ENCODE data around the gene P4HA2.

Gene P4HA2

DNA sequence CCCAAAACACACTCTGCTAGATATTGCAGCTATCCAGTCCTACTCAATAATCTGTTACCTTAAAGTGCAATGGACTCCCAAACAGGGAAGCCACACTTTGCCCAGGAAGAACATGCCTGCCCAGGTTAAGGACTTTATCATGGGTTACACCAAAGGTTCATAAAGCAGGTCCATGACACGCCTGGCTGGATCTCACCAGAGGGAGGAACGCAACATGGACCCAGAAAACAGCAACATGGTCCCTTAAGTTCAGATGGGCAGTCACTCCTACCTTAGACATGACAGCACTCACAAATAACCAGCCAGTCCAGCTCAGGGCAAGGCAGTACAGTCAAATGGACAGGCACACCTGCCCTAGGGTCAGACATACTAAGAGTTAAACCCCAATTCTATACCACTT, 3.8 kb downstream of the P4HA2 start:
- no peak for DNase-seq (ENCODE audit: low spot score)

DNA sequence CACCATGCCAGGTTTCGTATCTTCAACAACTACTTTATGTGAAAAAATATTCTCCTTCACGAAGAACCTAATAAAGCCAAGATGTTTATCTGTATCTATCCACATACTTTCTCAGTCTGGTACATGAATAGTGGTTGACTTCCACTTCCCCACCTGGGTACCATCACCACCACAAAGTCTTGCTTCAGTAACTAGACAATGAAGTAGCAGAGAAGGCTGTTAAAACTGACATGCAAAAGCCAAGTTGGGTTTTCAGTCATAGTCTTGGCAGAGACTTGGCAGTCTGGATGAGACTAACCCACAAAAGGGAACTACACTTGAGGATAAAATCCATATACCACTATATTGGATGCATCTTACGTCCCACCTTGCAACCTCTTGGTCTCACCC, 5.0 kb downstream of the P4HA2 start:
- no peak for DNase-seq (ENCODE audit: low spot score)

DNA sequence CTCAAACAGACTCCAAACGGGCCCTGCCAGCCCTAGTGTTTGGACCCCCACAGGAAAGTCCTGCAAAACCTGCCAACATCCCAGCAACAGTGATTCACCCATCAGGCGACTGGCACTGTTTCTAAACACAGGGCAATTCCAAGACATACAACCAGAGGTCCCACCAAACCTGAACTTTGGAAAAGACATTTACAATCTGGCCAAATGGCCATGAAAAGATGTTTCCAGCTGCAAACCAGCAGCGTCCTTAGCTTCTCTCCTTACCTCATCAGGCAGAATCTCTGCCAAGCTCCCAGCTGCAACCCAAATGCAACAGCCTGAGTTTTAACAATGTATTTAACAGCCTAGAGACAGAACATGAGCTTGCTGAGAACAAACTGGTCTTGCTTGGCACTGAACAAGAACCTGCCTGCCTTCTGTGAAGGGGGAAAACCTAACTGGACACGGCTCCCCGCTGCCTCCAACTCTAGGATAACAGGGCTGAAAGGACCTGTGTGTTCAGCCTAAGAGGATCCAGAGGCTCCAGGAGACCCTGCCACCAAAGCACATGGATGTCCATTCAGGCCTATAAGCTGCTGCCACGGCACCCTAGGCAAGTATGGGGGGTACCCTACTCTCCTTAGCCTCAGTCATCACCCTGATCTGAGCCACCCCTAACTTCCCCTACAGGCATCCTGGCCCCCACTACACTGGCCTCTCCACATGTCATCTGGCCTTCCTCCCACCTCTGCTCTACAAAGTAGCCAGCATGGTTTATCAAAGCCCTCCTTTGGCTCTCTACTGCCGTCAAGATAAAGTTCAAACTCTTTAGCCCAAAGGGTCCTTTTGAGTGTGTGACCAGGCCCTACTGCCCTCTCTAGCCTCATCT, 5.6 kb downstream of the P4HA2 start:
- DNase-seq (ENCODE audit: low spot score), result no peak

DNA sequence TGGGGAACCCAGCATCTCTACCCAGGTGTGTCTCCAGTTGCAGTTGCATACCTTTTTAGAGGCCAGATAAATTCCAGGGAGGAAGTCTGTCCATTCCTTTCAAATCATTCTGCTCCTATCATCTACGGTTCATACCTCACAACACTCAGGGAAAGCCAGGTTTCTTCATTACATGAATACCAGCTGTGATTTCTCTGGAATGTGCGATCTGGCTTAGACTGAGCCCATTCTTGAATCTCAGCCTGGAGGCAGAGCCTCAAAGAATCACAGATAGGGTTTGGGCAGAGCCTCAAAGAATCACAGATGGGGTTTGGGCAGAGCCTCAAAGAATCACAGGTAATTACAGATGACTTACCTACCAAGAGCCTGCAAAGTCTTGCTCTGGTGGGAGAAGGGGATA, 7.2 kb downstream of the P4HA2 start:
- no peak for DNase-seq (ENCODE audit: low spot score)

DNA sequence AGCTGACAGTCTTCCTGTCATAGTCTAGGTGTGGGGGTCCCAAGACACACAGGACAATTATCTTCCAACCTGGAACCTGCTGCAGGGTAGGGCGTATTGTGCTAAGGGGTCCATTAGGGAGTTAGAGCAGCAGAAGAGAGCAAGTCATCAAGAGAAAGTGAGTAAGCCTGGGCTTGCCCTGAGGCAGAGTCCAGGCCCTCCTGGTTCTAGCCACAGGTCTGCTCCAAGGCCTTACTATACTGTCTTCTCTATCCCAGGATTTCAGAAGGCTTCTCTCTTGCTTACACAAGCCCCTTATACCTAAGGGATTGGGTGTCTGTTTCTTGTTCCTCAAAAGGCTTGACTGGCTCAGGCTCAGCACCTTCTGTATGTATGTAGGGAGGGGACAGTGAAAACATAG, 7.7 kb downstream of the P4HA2 start:
- DNase-seq (ENCODE audit: low spot score), result no peak

DNA sequence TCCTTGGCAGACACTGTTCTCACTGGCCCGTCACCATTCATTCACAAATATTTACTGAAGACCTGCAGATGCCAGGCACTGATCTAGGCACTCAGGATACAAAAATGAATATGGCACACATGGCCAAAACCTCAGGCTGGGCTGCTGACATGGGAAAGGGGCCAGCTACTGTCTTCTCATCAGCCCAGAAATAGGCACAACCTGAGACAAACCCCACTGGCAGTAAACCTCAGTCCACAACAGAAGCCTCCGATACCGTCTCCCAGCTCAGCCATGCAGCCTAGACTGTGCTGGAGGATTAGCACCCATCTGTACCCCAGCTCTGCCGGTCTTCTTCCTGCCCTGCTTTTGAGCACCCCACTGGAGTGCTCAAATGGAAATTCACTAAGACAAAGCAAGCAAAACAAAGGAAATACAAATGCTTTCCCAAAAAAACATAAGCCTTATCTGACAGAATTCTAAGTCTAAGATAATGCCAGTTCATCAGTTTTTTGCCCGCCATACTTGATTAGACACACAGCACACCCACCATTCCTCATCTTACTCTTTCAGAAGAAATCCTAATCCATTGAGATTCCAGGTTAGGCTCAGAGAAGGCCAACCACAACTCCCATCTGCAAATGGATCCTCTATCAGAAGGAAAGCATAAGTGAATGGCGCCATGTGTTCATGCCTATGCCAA, 8.2 kb downstream of the P4HA2 start:
- DNase-seq (ENCODE audit: low spot score), result no peak

DNA sequence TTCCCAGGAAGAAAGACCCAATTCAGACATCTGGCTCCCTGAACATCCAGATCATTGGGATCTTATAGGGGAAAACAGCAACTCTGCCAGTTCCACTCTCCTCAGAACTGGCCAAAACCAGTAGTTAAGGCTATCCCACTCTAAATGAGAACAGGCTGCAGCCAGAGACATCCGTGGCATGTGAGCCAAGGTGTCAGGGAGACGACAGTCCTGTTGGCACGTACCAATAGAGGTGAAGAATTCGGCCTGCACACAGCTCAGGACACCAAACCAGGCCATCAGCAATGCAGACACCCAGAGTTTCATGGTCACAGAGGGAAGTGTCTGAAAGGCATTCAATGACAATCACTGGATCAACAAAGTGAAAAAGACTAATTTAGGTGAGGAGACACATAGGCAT, 9.3 kb downstream of the P4HA2 start:
- no peak for DNase-seq (ENCODE audit: low spot score)

DNA sequence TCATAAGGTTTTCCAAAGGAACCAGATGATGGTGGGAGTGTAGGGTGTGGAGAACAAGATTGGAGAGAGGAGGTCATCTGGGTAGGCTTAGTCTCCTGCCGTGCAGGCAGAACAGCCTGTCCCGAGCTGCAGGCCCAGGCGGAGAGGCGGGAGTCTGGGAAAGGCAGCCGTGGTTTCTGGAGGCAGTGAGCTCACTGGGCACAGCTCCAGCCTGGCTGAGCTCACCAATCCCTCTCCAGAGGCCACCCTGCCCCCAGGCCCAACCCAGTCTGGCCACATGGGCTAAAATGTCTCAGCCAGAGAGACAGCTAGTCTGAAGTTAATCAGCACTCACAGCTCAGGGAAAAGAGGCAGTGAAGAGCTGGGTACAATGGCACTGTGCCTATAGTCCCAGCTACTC, 12.3 kb downstream of the P4HA2 start:
- no peak for DNase-seq (ENCODE audit: low spot score)

DNA sequence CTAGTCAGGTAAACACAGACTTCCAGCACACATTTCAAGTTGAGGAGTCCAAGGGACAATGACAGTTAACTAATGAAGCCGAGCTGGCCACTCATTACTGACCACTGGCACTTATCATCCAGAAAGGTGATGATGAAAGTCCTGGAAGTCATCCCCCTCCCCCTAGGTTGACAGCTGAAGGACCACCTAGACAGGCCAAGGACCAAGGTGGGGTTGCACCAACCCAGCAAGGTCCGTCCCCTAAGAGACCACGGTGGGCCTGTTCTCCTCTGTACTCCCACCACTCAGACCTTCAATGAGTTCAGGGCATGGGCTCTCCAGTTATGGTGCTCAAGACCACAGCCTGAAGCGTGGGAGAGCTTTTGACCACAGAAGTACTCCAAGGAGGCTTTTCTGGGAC, 13.2 kb downstream of the P4HA2 start:
- no peak for DNase-seq (ENCODE audit: low spot score)

DNA sequence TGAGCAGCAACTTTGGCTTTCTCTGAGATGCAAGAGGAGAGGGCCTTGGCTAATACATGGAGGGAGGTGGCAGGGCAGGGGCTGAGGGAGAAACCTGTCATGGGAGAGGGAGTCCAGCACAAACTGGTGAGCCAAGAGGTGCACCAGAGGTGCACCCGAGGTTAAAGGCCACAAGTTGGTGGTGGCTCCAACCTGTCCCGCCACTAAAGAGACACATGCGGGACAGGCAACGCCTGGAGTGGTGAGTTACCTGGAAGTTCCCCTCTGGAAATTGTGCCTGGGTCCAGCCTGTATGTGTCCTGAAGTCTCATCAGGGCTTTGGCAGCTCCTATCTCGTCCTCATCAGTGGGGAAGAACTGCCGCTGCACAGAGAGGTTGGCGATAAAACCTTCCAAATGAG, 14.0 kb downstream of the P4HA2 start:
- DNase-seq (ENCODE audit: low spot score), result no peak

DNA sequence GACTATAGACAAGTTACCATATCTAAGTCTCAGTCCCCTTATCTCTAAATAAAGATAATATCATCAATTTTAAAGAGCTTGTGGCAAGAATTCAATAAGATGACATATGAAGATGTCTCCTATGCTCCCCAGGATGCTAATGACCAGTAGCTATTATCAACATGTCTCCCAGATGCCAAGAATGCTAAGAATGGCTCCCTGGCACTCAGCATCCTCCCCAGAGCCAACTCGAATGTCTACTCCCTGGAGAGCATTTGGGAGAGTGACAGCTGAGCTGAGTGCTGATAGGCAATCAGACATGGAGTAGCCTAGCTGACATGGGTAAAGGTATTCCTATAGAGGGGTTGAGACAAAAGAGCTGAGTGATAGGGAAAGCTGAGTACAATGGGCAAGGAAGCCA, 15.9 kb downstream of the P4HA2 start:
- DNase-seq (ENCODE audit: low spot score), result no peak

DNA sequence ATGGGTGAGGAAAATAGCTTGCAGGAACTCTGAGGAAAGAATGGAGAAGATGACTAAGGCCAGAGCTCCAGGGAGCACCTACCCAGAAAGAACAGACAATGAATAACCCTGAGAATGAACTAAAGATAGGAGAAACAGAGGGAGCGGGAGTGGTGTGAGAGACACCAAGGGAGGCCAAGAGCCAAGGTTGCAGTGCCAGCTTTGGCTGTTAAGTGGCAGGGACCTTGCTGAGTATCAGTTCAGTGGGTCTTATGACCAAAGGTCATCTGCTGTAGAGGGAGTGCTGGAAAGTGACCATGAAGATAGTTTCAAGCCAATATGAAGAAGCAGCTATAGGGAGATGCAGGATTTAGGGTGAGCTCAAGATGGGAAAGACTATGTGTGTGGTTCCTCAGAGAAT, 16.7 kb downstream of the P4HA2 start:
- no peak for DNase-seq (ENCODE audit: low spot score)

DNA sequence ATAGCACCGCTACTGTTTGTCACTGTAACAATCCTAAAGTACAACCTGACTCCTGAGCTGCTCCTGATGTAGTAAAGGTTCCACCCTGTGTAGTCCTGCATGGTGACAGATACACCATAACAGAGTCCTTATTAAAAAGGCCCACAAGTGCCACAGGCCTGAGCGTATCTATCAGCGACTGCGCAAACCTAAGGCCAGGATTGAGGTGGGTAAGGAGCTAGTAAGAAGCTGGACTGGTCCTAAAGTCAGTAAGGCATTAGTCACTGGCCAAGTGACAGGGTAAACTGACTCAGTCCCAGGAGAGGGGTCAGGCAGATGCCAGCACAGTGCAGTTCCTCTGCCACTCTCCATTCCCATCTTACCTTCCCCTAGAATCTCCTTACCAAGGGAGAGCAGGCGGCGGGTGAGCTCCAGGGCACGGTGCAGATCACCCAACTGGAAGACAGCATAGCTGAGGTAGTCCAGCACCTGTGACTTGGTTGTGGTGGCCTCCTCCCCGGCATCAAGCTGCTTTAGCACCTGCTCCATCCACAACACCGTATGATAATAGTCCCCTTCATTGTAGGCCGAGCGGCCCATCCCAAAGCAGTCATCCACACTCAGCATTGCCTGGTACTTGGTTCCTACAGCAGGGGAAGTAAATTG, 17.6 kb downstream of the P4HA2 start:
- no peak for DNase-seq (ENCODE audit: low spot score)

DNA sequence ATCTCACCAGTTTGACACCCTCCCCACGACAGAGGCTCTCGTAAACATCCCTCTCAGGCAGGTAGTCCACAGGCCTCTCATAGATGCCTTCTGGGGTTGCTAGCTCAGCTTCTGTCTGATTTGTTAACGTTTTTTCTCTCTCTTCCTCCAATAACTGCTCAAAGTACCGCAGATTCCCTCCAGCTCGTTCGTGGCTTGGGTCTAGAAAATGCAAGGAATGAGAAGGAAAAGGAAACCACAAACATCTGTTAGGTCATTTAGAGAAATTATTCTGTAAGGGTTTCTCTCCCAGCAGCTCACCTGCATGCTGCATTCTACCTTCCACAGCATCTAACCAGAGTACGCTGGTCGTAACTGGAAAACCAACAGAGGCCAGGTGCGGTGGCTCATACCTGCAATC, 18.5 kb downstream of the P4HA2 start:
- no peak for DNase-seq (ENCODE audit: low spot score)

DNA sequence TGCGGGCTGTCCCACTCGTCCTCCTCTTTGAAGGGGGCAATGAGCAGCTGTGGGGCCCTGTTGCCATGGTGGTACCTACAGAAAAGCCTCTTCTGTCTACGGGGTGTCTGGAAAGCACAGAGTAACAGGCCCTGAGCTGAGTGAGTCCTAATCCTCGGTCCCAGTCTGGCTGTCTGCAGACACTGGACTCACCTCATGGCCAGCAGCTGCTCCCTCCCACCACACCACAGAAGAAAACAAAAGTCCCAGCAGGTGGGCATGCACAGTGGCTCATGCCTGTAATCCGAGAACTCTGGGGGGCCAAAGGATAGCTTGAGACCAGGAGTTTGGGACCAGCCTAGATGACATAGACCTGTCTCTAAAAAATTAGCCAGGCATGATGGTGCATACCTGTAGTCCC, 19.9 kb downstream of the P4HA2 start:
- no peak for DNase-seq (ENCODE audit: low spot score)

DNA sequence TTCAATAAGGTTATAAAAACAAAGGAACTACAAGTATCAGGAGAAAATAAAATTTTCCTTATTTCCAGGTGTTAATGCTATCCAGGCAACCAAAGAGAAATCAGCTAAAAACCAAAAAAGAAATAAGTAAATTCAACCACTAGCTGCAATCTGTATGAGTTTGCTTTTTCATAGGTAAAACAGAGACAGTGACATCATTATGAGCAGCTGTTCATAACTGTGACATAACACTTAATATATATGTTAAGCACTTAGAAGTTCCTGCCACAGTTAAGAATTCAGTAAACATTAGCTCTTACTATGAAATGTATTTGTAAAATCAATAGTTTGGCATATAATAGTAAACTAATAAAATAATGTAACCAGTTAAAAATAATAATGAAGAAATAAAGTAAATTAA, 20.9 kb downstream of the P4HA2 start:
- DNase-seq (ENCODE audit: low spot score), result no peak

DNA sequence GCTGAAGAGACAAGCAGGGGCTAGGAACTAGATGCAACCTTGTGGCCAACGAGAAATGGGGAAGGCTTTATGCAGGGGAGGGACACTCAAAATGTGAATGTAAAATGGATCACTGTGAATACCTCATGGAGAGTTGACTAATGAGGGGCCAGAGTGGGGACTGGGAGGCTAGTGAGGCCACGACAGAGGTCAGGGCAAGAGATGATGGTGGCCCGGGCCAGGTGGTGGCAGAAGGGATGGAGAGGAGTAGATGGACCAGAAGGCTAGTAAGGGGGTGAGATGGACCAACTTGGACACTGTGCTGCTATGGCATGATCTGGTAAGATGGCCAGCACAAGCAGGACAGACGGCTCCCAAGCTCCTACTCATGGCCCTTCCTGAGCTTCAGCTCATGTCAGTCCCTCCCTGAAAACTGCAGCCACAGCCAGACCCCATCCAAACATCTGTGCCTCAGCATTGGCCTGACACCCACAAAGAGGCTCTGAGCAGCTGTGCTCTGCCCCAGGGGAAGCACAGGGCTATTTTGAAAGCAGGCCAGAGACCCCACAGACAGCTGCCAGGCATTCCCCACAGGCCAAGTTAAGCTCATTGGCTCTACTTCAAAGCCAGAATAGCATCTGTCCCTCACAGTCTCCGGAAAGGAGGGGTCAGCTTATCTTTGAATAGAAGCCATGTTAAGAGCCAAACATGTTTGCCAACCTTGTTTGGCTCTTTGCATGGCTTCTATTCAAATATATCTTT, 22.1 kb downstream of the P4HA2 start:
- DNase-seq (ENCODE audit: low spot score), result no peak

DNA sequence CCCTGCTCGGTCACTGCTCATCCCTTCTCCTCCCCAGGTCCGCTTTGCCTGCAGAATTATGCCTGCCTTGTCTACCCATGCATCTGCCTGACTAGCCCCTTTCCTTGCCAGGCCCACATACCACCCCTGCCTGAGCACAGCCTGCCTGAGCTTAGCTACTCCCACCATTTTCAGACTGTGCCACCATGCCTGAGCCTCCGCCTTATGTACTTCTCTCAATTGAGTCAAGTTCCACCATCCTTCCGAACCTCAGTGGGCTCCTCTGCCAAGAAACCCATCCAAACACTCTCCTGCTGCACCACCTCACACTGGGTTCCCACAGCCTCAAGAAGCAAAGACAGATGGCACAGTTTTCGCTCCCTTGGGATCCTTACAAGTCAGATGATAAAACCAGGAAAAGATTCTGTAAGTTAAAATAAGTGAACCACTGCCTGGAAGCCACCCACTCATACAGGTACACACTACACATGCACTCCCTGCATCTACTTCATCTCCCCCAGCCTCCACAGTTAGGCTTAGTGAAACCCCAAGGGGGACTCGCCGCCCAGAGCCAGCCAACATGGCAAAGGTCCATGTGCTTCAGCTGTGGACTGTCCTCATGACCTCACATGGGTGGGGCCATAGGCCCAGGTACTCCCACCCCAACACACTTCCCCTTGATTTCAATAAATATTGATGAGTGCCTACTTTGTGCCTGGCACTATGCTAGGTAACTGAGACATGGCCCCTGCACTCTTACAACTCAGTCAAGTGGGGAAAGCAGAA, 23.1 kb downstream of the P4HA2 start:
- DNase-seq (ENCODE audit: low spot score), result no peak

DNA sequence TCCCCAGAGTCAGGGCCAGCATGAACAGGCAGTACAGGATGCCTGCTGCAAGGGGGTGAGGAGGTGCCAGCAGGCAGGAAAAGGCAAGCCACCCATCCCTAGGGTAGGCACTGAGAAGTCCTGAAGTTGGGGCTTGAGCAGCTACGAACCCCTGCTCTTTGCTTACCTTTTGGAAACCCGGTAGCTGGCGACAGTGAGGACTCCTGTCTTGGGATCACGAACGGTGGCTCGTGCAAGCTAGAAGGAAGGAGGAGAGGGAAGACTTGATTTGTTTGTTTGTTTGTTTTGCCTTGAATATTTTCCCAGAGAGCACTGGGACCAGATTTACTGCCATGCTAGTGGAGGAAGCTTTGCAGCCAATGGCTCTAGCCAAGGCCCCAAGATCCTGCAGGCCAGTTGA, 23.7 kb downstream of the P4HA2 start:
- DNase-seq (ENCODE audit: low spot score), result no peak

DNA sequence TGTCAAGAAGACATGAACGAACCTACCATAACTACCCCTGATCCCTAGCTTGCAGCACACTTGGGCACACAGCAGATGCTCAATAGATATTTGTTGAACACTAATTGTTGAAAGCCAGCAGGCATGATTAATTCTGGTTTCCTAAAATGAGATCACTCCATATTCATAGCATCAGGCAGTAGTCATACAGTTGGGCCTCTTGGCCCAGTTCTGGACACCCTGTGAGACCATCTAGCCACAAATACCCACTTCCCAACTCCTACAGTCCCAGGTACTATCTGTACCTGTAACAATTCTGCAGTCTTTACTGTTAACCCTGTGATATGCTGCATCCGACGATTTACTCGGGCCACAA, 24.2 kb downstream of the P4HA2 start:
- no peak for DNase-seq (ENCODE audit: low spot score)

DNA sequence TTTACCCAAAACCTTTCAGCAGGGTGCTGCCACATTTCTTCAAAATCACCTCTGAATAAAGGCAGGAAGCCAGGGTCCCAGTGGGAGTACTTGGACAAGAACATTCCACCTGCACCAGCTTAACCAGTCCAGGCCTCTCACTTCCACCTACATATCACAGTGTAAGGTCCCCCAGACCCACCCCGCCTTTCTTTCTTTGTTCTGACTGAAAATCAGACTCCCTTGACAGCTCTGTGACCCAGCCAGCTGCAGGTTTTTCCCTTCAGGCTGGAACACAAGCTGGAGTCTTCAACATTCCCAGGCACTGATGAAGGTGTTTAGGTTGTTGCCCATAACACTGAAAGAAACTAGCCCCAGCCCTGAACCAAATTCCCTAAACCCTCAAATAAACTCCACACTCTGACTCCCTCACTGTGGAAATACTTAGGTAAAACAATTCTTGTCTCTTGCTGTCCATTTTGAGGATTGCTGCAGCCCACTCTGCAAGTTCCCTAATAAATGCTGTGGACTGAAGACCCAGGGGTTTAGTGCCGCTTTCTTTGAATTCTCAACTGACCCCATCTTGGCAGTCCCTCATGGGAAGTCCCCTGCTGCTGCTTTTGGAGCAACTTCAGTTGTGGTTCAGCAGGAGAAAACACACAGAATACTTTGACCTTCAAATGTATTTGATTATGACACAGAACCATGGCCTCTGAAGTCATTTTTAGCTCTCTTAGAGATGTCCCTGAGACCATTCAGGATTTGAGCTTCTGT, 24.8 kb downstream of the P4HA2 start:
- DNase-seq (ENCODE audit: low spot score), result no peak
